Measurements from ENCODE around the gene OR14I1. TPM values are rescaled to one million over a fixed set of nuclear protein-coding genes. Genes with fewer than 3 reads are reported as not detected.

Gene OR14I1
- total RNA-seq, 1 experiment from 2014 or later = not detected

DNA sequence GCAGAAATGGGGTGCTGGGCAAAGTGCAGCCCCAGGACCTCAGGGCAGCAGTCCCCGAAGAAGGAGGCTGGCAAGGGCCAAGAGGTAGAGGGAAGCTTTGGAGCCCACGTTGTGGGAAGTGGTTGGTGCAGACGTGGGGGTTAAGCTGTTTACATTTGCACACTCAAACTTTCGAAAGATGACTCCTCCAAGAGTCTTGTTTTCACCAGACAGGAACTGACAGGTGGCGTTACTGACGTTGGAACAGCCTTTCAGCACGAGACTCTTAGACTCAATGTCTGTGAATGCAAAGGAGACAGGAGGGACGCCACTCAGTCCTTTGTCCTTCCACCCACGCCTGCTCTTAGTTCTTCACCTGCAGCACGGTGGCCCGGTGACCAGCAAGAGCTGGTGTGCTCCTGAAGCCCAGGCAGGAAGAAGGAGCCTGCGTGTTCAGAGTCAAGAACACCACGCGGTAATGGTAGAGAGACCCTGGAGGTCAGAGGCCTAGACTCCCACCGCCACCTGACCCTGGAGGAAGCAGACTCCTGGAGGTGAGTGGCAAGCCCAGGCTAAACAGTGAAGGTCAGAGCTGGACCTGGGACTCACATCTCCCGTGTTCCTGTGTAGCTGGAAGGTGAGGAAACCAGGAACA is 37.1 kb upstream of the OR14I1 start:
- Histone ChIP-seq H3K27ac (no peak overlapping the region), H3K4me2 (no peak overlapping the region), H3K36me3 (ENCODE audit: low read depth) (no peaks in the 10 kb centered on the region), H4K20me1 (ENCODE audit: insufficient read depth) (no peaks in the 10 kb centered on the region), H3K9me2 (ENCODE audit: insufficient read depth) (no peaks in the 10 kb centered on the region), H3K79me2 (ENCODE audit: low read depth) (no peaks in the 10 kb centered on the region), H3F3A (ENCODE audit: insufficient read depth, low read depth) (no peaks in the 10 kb centered on the region), H3K27me3 (ENCODE audit: insufficient read depth, low read depth) (peaks cover 58% of the 10 kb centered on the region), H2AFZ (no peak overlapping the region), H3K4me3 (no peak overlapping the region), H3K9me3 (ENCODE audit: insufficient read depth, low read depth) (no peaks in the 10 kb centered on the region), H3K4me1 (replicated peaks; ENCODE audit: insufficient read depth) (no peaks in the 10 kb centered on the region)
- POLR2A ChIA-PET (ENCODE audit: unreplicated experiment) = no interaction called here
- no TSS peak for BruUV-seq (replicated peaks)
- TF ChIP-seq, protein P1, sequence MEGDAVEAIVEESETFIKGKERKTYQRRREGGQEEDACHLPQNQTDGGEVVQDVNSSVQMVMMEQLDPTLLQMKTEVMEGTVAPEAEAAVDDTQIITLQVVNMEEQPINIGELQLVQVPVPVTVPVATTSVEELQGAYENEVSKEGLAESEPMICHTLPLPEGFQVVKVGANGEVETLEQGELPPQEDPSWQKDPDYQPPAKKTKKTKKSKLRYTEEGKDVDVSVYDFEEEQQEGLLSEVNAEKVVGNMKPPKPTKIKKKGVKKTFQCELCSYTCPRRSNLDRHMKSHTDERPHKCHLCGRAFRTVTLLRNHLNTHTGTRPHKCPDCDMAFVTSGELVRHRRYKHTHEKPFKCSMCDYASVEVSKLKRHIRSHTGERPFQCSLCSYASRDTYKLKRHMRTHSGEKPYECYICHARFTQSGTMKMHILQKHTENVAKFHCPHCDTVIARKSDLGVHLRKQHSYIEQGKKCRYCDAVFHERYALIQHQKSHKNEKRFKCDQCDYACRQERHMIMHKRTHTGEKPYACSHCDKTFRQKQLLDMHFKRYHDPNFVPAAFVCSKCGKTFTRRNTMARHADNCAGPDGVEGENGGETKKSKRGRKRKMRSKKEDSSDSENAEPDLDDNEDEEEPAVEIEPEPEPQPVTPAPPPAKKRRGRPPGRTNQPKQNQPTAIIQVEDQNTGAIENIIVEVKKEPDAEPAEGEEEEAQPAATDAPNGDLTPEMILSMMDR (conservative IDR thresholded peaks at IDR 0.05) = no peak
- TF ChIP-seq EZH2 (IDR thresholded peaks at IDR 0.05; ENCODE audit: low read depth) = no peak
- DNase-seq = no peak
- intact Hi-C loops (cut with micrococcal nuclease; ENCODE audit: unreplicated experiment) = no loop called here
- CTCF ChIA-PET = no interaction called here

DNA sequence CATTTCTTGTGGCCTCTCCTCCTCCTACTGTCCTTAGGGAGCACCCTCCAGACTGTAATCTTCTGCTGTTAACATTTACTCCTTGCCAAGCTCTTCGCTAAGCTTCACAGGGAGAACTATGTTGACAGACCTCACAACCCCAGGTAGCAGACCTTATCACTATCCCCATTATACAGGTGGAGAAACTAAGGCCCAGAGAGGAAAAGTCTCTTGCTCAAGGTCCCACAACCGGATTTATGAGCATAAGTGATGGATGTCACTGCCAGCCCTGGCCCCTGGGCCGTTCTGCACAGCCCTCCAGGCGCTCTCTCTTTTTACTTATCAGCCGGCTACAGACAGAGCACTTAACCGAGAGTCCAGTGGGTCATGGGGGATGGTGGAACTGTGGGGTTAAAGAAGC is 34.9 kb upstream of the OR14I1 start:
- POLR2A ChIA-PET (ENCODE audit: unreplicated experiment) = no interaction called here
- TF ChIP-seq, protein P1 (conservative IDR thresholded peaks at IDR 0.05) = no peak
- no peak for TF ChIP-seq EZH2 (IDR thresholded peaks at IDR 0.05; ENCODE audit: low read depth)
- Histone ChIP-seq H3K4me3 (no peak overlapping the region), H3K27me3 (ENCODE audit: insufficient read depth, low read depth) (peaks cover 40% of the 10 kb centered on the region), H3K4me1 (replicated peaks; ENCODE audit: insufficient read depth) (no peaks in the 10 kb centered on the region), H3K79me2 (ENCODE audit: low read depth) (no peaks in the 10 kb centered on the region), H3K9me3 (ENCODE audit: insufficient read depth, low read depth) (no peaks in the 10 kb centered on the region), H3K36me3 (ENCODE audit: low read depth) (no peaks in the 10 kb centered on the region), H4K20me1 (ENCODE audit: insufficient read depth) (no peaks in the 10 kb centered on the region), H3K27ac (no peak overlapping the region), H2AFZ (no peak overlapping the region), H3F3A (ENCODE audit: insufficient read depth, low read depth) (no peaks in the 10 kb centered on the region), H3K4me2 (no peak overlapping the region), H3K9me2 (ENCODE audit: insufficient read depth) (no peaks in the 10 kb centered on the region)
- no TSS peak for BruUV-seq (replicated peaks)
- CTCF ChIA-PET = no interaction called here
- intact Hi-C loops (cut with micrococcal nuclease; ENCODE audit: unreplicated experiment) = no loop called here
- DNase-seq = no peak

DNA sequence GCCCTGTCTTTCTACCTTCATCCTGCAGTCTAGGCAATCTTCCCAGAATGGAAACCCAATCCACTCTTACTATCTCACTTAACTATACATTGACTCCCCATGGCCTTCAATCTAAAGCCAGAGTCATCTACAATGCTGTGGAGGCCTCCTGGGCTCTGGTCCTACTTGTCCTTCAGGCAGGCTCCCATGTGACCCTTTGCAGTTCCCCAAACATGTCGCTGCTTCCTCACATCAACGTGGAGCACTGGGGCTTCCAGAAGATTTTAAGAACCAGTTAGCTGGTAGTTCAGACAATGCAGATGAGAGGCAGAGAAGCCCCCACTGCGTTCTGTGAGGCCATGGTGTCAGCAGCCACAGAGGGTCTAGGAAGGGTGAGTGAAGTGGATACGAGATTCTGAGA is 34.4 kb upstream of the OR14I1 start:
- Histone ChIP-seq H3K4me3 (no peak overlapping the region), H3F3A (ENCODE audit: insufficient read depth, low read depth) (no peaks in the 10 kb centered on the region), H4K20me1 (ENCODE audit: insufficient read depth) (no peaks in the 10 kb centered on the region), H3K36me3 (ENCODE audit: low read depth) (no peaks in the 10 kb centered on the region), H3K4me2 (no peak overlapping the region), H2AFZ (no peak overlapping the region), H3K9me3 (ENCODE audit: insufficient read depth, low read depth) (no peaks in the 10 kb centered on the region), H3K4me1 (replicated peaks; ENCODE audit: insufficient read depth) (no peaks in the 10 kb centered on the region), H3K9me2 (ENCODE audit: insufficient read depth) (no peaks in the 10 kb centered on the region), H3K27ac (no peak overlapping the region), H3K79me2 (ENCODE audit: low read depth) (no peaks in the 10 kb centered on the region), H3K27me3 (ENCODE audit: insufficient read depth, low read depth) (peaks cover 40% of the 10 kb centered on the region)
- DNase-seq = no peak
- TF ChIP-seq, protein P1 (conservative IDR thresholded peaks at IDR 0.05) = no peak
- no peak for TF ChIP-seq EZH2 (IDR thresholded peaks at IDR 0.05; ENCODE audit: low read depth)
- CTCF ChIA-PET = no interaction called here
- POLR2A ChIA-PET (ENCODE audit: unreplicated experiment) = no interaction called here
- intact Hi-C loops (cut with micrococcal nuclease; ENCODE audit: unreplicated experiment) = no loop called here
- BruUV-seq (replicated peaks) = no TSS peak

All from PC-9 (cell line).